Measurements from ENCODE around the gene LANCL2. TPM values are rescaled to one million over a fixed set of nuclear protein-coding genes. Genes with fewer than 3 reads are reported as not detected.

Gene LANCL2
- total RNA-seq, 4 donors from 2014 or later = 12.6 to 23.3 (median 18.6) TPM

DNA sequence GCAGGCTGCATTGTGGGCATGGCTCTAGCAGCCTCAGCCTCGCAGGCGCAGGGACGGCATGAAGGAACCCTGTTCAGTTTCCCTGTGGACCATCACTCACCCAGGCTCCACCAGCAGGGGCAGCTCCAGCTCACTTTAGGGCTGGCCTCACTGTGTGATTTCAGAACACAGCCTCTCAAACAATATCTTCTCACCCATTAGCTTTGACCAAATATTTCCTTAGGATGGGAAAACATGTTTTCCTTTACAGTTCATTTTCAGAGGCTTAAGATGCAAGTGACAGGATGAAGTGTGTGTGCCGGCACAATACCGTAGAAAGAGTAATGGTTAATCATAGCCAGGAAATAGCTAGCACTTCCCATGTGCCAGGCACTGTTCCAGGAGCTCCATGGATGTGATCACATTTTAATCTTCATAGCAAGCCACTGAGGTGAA lies 58.2 kb downstream of the LANCL2 start:
- DNase-seq (ENCODE audit: low spot score) = no peak
- TF ChIP-seq CTCF (IDR thresholded peaks at IDR 0.05) = no peak
- no peak for ATAC-seq (ENCODE audit: low FRiP score)

DNA sequence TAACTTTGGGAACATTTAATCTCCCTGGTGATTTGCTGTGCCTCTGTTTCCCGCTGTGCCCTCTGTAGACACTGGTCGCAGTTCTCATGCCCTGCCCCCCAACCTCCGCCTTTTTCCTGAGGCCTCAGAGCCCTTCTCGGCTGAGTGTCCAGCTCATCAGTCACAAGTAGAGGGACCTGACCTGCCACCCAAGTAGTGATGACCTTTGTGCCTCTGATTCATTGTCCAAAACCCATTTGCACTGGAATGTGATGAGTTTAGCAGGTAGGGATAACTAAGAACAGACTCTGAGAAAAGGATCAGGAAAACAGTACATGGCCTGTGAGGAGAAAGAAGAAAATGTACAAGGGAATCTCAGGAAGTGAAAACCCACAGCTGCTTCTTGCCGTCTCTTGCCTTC lies 58.8 kb downstream of the LANCL2 start:
- ATAC-seq (ENCODE audit: low FRiP score) (no peak), DNase-seq (ENCODE audit: low spot score) (no peak)
- no peak for TF ChIP-seq CTCF (IDR thresholded peaks at IDR 0.05)

- DNase-seq (ENCODE audit: low spot score) (no peak), ATAC-seq (ENCODE audit: low FRiP score) (no peak)
- no peak for TF ChIP-seq CTCF (IDR thresholded peaks at IDR 0.05)
These were observed 60.1 kb downstream of the LANCL2 start for GRCh38 chr7:55425141-55425752.

DNA sequence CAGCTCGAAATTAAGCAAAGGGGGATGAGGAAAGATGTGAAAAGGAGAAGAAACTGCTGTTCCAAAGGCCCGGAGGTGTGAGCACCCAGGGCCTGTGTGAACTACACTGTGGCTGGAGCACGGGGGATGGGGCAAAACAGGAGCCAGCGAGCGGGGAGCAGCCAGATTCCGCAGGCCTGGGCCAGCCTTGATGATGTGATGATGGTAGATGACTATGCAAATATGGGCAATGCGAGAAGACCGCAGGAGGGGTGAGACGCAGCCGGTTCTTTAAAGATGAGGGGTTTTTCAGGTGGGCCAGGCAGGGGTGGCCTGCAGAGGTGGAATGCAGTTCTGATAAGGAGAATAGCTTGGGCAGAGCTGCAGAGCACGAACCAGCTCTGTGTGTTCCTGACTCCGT lies 61.5 kb downstream of the LANCL2 start:
- ATAC-seq (ENCODE audit: low FRiP score) = no peak
- no peak for TF ChIP-seq CTCF (IDR thresholded peaks at IDR 0.05)
- DNase-seq (ENCODE audit: low spot score) = no peak

DNA sequence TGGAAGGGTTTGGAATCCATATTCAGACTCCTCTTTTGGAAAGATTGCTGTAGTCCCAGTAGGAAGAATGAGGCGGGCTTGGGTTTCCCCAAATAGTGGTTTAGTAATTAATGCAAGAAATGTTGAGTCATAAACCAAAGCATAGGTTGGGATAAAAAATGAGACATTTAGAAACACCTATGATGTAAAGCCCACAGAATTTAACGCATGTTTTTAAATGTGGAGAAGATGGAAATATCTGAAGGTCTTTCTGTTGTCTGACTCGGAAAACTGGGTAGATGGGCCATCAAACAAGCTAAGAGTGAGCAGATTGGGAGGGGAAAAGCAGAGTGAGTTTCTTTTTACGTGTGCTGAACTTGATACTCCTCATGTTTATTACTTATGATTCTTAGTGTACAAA lies 62.2 kb downstream of the LANCL2 start:
- DNase-seq (ENCODE audit: low spot score) (no peak), ATAC-seq (ENCODE audit: low FRiP score) (no peak)
- no peak for TF ChIP-seq CTCF (IDR thresholded peaks at IDR 0.05)

DNA sequence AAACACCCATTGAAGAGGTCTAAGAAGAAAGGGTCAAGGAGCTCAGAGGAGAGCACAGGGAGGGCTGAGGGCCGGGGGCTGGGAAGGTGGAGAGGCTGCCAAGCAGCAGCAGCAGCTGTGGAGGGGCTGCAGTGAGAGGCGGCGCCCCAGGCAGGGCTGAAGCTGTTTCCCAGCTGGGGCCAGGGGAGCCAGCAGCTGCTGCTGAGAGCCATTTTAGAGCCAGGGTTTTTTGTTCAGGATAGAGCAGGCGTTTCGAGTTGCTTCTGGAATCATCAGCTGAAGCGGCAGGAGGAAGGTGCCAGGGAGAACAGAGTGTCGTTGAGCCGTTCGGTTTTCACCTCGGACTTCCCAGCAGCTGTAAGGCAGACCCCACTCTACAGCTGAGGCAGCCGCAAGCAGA lies 62.7 kb downstream of the LANCL2 start:
- ATAC-seq (ENCODE audit: low FRiP score) = no peak
- no peak for DNase-seq (ENCODE audit: low spot score)
- no peak for TF ChIP-seq CTCF (IDR thresholded peaks at IDR 0.05)

DNA sequence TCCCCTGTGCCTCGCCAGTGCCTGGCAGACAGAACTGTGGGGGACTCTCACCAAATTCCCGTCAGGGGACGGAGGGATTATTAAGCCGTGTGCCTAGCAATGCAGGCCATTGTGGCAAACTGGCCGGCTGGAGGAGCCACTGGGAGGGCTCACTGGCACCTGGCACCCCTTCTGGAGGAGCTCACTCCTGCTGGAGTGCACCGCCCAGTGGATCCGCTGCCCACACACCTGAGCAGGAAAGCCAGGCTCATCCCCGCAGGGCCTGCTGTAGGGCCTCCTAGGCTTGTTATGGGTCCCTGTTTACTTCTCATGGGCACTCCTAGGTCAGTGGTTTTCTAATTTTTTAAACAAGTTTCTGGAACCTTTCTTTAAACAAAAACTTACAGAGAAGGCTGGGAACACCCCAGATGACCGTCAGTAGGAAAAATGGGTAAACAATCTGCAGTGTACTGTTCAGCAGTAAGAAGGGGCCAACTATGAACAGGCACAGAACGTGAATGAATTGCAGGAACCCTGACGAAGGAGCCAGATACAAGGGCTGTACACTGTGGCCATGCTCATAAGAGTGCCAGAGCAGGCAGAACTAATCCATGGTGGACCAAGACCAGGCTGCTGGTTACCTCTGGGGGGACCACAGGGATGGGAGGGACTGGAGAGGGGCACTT lies 64.8 kb downstream of the LANCL2 start:
- no peak for DNase-seq (ENCODE audit: low spot score)
- TF ChIP-seq CTCF (IDR thresholded peaks at IDR 0.05) = no peak
- ATAC-seq (ENCODE audit: low FRiP score) = no peak
